GM10847 (cell line): Measurements from ENCODE around the gene GARIN3.
A peak's percentile ranks its signal among the peaks of the same experiment; 100 is the strongest.

Experiments
- POLR2A ChIP-seq: IDR thresholded peaks from 2 replicates; pipeline ENCODE4 v1.6.1; 2011; ENCODE audit not compliant: insufficient read length; ENCODE audit errors: extremely low read depth

GARIN3 gene

GRCh38 chr5:157162919-157163510, 3.0 kb downstream of the GARIN3 start:
- TF ChIP-seq POLR2A, result no peak

- TF ChIP-seq POLR2A, result no peak
These were observed 4.1 kb downstream of the GARIN3 start for GRCh38 chr5:157161996-157162395.

GRCh38 chr5:157160001-157160400, 6.1 kb downstream of the GARIN3 start:
- no peak for TF ChIP-seq POLR2A

DNA sequence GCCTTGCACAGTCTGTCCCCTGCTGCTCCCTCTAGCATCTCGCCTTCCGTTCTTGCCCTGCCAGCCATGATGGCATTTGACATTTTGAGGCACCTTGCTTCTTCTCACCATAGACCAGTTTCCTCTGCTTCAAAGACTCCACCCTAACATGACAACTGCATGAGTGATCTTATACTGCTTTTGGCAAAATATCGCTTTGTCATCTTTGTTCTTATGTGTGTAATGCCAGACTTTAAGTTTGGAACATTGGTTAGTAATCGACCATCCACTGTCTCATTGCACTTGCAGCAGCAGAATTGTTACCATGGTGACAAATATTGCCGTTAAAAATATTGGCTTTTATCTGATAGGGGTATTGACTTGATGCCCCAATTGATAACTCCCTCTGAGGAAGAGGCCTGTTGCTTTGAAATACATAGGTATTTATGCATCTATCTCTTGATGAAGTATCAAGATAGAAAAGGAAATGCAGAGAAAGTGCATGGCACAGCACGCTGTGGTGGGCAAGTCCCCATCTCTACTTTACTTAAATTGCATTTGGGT, 6.8 kb downstream of the GARIN3 start:
- TF ChIP-seq POLR2A, result no peak

- no peak for TF ChIP-seq POLR2A
These were observed 8.7 kb downstream of the GARIN3 start for GRCh38 chr5:157157293-157157891.

DNA sequence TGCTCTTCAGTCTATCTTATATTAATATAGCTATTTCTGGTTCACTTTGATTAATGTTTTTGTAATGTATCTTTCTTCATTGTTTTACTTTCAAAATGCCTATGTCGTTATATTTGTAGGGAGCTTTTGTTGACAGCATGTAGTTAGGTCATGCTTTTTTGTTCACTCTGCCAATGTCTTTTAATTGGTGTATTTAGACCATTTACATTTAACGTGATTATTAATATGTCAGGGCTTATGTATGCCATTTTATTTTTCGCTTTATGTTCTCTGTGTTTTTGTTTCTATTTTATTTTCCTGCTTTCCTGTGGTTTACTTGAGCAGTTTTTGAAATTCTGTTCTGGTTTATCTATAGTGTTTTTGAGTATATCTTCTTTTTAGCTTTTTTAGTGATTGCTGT, 10.8 kb downstream of the GARIN3 start:
- TF ChIP-seq POLR2A, result no peak

DNA sequence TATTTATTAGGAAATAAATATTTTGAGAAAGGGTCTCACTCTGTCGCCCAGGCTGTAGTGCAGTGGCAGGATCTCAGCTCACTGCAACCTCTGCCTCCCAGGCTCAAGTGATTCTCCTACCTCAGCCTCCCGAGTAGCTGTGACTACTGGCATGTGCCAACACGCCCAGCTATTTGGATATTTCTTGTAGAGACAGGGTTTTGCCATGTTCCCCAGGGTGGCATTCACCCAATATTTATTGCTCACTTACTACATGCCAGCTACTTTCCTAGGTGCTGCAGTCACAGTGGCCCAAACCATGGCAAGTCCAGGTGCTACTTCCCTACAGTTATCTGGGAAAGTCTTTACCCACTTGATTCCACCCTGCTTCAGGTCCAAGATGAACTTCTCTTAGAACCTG, 15.1 kb downstream of the GARIN3 start:
- no peak for TF ChIP-seq POLR2A

DNA sequence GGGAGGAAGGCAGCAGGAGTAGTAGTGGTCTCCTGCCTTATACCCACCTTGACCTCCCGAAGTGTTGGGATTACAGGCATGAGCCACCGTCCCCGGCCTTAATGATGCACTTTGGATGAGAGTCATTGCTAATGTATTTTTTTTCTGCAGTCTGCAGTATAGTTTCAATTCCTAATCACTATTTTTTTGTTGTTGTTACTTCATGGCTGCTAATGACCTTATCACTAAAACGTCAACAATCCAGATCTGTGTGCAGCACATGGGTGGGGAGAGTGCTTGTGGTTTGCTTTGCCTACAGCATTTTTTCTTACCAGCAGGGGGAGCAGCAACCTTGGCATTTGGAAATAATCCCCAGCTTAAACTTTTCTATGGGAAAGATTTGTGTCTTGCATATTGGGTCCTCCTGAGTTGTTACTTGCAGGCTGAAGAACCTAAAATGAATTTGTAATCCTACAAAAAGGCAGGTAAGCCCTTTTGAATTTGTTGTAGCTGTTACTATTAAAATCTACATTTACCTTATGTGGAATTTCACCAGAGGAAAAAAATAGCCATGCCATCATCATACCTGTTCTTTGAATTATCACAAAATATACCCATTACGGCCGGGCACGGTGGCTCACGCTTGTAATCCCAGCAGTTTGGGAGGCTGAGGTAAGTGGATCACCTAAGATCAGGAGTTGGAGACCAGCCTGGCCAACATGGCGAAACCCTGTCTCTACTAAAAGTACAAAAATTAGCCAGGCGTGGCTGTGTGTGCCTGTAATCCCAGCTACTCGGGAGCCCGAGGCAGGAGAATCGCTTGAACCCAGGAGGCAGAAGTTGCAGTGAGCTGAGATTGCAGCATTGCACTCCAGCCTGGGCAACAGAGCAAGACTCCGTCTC, 17.1 kb downstream of the GARIN3 start:
- no peak for TF ChIP-seq POLR2A

DNA sequence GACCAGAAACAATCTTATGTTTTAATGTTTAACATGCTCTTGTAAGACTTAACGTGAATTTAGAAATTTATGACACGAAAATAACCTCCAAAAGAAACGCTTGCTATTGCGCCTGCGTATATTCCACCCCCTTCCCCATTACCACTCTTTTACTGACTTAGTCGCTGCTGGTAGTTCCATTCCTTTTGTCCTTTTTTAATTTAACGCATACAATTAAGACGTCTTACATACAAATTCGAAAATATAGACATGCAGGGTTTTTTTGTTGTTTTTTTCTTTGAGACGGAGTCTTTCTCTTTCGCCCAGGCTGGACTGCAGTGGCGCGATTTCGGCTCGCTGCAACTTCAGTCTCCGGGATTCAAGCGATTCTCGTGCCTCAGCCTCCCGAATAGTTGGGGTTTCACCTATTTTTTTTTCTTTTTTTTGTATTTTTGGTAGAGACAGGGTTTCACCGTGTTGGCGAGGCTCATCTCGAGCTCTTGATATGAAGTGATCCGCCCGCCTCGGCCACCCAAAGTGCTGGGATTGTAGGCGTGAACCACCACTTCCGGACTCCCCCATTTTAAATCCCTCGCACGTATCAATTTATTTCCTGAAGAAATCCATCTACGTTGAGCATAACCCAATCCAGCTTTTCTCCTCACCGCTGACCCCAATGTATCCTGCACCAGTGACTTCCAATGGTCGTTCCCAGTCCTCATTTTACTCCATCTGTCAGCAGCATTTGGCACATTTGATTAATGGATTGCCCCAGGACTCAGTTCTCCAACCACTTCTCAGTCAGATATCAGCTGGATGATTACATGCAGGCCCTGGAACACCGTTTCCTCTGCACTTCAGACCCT, 22.7 kb downstream of the GARIN3 start:
- no peak for TF ChIP-seq POLR2A

GRCh38 chr5:157142317-157143126, 23.5 kb downstream of the GARIN3 start, which contains the start of gene MED7:
TSS of gene MED7 (minus strand) at chr5:157142865. CDS start at chr5:157139431, 3,434 bp downstream.
- TF ChIP-seq POLR2A, result peak; percentile 84

DNA sequence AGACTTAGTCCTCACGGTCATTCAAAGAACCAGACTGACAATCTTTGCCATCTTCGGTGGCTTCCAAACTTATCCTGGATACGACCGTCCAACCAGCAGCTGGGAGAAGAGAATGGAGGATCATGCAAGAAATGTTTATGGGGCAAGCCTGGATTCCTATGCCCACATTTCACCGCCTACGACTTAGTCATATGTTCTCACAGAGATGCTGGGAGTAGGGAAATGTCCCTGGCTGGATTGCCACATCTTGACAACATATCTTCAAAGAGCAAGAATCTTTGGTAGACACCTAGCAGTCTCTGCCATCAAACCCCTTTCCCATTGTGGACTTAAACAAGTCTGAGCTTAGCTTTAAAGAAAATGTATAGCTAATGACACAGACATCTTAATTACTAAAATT, 28.4 kb downstream of the GARIN3 start:
- no peak for TF ChIP-seq POLR2A

- no peak for TF ChIP-seq POLR2A
These were observed 33.8 kb downstream of the GARIN3 start for GRCh38 chr5:157132281-157132612.

GRCh38 chr5:157130925-157131324, 35.1 kb downstream of the GARIN3 start:
- no peak for TF ChIP-seq POLR2A

- no peak for TF ChIP-seq POLR2A
These were observed 44.4 kb downstream of the GARIN3 start for GRCh38 chr5:157121709-157122108.
